Activated CD4-positive, CD25-positive, alpha-beta regulatory T cell (primary cell): ENCODE data around the gene PRSS21.

Experiments used
- DNase-seq, 4 experiments: peaks; one replicate each; lab custom pipeline; 2025; lab: John Stamatoyannopoulos, UW

The PRSS21 gene, protein sequence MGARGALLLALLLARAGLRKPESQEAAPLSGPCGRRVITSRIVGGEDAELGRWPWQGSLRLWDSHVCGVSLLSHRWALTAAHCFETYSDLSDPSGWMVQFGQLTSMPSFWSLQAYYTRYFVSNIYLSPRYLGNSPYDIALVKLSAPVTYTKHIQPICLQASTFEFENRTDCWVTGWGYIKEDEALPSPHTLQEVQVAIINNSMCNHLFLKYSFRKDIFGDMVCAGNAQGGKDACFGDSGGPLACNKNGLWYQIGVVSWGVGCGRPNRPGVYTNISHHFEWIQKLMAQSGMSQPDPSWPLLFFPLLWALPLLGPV

DNA sequence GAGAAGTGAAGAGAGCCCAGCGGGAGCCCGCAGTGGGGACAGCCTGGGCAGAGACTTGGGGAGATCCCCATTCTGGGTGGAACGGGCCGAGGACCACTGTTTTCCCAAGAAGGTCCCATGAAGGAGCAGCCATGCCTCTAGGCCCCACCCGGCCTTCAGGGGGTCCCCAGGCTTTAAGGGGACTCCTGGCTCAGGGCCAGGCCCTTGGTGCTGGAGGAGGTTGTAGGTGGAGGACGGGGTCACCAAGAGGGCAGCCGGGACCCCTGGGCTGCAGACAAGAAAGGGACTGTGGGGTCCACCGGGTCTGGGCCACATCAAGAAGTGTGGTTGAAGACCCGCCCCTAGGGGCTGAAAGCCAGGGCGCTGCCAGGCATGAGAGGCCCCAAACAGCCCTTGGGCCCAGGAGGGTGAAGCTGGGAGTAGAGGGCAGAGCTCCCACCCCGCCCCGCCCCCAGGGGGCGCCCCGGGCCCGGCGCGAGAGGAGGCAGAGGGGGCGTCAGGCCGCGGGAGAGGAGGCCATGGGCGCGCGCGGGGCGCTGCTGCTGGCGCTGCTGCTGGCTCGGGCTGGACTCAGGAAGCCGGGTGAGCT lies at the start of gene PRSS21:
Gene PRSS21 (plus strand): TSS at position 487 of the 589 bp plus-strand sequence. CDS start 32 bp downstream, at position 519.
- DNase-seq: no peak

DNA sequence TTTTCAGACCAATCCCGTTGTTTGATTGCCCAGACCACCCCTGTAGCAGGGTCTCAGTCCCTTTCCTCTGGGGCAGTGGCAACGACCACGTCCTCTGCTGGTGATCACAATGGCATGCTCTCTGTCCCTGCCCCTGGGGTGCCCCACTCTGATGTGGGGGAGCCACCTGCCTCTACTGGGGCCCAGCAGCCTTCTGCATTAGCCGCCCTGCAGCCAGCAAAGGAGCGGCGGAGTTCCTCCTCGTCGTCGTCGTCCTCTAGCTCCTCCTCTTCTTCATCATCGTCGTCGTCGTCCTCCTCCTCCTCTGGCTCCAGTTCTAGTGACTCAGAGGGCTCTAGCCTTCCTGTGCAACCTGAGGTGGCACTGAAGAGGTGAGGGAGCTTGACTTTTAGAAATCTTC lies 49.1 kb upstream of the PRSS21 start:
- no peak for DNase-seq

DNA sequence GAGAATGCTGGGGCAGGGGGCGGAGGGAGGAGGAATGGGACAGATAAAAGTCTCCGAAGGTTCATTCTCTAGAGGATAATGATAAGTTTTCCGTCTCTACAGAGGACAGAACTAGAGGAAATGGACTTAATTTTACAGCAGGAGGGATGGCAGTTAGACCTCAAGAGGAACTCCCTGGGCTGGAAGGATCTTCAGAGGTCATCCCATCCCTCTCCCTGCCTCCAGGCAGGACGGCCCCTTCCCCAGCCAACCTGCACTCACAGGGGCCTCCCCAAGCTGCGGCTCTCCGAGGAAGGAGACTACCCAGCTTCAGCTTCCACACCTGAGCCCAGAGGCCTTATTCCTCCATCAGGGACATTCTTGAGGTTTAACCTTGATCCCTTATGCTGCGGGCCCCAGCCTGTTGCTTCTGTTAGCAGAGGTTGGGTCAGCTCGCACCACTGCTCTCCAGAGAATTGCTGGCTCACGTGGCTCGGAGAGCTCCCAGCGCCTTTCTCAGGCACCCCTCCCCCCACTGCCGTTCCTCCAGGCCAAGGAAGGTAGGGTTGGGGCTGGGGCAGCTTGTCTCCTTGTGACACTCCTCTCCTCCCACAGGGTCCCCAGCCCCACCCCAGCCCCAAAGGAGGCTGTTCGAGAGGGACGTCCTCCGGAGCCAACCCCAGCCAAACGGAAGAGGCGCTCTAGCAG lies 48.5 kb upstream of the PRSS21 start:
- DNase-seq: no peak

DNA sequence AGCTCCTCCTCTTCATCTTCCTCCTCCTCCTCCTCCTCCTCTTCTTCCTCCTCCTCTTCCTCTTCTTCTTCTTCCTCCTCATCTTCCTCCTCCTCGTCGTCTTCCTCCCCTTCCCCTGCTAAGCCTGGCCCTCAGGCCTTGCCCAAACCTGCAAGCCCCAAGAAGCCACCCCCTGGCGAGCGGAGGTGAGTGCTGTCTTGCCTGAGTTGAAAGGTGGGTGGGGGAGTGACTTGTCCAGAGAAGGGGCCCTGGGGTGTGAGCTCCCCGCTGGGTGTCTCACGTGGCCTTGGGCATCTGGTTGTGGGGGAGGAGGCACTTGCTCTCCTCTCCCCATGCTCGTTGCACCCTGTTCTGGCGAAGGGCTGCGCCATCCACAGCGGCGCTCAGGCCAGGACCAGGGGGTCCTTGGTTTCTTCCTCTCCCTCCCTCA lies 47.9 kb upstream of the PRSS21 start:
- no peak for DNase-seq

DNA sequence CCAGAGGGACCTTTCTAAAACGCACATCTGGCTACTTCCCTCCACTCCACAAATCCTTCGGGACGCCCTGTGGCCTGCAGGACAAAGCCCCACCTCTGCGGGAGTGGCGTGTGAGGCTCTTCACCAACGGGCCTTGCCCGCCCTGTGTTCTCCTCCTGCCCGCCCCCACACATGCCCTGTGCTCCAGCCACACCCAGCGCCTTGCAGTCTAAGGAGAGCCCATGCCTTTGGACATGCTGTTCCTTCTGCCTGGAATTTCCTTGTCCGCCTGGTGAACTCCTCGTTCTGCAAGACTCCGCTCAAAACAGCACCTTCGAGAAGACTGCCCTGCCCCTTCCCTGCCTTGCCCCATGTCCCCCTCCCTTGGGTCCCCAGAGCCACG lies 47.4 kb upstream of the PRSS21 start:
- no peak for DNase-seq

DNA sequence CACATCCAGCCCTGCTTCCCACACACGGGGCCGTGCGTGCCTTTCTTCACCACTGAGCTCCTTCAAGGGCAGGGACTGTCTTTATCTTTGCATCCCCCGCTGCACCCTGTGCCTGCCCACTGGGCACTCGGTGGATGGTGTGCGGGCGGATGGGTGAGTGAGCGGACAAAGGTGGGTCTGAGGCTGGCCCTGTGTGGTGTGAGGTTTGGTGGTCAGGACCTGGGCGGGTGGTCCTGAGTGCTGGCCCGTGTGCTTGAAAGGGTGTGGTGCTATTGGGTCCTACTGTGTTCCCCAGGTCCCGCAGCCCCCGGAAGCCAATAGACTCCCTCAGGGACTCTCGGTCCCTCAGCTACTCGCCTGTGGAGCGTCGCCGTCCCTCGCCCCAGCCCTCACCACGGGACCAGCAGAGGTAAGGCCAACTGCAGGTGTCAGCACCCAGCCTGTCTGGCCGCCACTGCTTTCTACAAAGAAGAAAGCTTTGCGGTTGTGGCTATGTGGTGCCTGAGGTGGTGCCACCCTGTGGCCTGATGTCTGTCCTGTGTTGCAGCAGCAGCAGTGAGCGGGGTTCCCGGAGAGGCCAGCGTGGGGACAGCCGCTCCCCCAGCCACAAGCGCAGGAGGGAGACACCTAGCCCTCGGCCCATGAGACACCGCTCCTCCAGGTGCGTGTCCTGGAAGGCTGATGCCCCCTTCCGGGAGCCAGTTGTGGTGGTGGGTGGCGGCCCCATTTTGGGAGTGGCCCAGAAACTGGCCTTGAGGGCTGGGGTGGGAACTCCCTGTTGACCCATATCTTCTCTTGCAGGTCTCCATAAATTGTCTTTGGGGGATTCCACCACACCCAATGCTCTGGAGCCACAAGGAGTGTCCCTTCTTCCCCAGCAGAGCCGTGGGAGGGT lies 46.7 kb upstream of the PRSS21 start:
- no peak for DNase-seq

DNA sequence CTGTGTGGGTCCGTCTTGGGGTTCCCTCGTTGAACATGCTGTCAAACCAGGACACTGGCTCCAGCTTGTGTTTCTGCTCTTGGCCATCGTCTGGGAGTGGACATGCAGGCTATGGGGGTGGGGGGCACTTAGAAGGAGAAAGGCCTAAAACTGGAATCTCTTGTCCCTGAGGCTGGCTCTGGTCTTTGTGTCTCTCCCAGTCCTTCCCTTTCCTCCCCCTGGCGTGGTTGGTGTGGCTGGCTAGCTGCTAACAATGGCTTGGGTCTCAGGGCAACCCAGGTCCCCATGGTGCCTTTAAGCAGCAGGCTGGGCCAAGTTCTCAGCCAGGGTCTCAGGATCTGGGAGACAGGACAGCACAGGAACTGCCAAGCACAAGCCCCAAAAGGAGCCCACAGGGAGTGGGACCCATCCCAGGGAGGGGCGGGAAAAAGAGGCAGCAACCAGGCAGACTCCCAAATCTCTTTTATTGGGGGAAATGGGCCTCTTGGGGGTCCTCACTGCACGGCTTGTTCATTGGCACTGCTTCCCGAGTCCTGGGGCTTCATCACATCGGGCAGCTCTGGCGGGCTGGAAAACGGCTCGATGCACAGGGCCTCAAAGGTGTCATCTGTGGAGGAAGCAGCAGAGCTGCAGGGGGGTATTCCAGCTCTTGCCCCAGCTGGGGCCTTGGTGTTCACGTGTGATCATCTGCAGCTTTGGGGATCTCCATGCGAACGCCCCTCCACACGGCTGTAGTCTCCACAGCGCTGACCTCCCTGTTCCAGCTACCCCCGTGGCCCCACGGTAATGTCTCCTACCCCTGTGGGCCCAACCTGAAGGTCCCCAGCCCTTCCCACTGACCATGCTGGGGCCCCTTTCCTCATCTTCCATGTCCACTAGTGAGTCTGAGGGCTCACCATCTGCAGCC lies 45.3 kb upstream of the PRSS21 start:
- DNase-seq: no peak

DNA sequence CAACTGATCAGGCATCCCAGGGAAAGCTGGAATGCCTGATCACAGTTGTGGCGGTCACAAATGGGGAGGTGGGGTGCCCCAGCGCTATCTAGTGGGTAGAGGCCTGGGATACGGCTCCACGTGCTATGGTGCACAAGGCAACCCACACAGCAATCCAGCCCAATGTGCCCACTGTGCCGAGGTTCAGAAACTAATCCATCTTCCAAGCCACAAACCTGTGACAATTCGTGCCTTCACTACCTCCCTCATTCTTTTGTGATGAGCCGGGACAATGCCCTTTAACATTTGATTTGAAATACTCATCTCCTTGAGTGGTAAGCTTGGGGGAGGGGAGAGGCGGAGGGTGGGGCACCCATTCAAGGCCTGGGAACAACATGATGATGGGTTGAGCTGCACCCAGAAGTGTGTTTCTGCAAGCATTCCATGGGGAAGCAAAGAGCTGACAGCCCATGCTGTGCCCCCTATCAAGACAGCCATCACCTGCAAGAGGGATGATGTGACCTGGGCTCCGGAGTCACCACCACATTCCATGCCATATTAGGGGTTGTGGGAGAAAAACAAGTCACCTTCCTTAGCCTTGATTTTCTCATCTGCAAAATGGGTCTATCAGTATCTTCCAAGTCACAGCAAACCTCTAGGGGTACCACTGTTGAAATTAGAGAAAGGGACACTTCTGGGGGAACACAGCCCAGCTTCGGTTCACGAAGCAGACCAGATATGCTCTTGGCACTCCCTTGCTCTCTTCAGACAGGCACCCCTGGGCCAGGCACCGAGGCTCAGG lies 43.7 kb upstream of the PRSS21 start:
- DNase-seq: no peak

DNA sequence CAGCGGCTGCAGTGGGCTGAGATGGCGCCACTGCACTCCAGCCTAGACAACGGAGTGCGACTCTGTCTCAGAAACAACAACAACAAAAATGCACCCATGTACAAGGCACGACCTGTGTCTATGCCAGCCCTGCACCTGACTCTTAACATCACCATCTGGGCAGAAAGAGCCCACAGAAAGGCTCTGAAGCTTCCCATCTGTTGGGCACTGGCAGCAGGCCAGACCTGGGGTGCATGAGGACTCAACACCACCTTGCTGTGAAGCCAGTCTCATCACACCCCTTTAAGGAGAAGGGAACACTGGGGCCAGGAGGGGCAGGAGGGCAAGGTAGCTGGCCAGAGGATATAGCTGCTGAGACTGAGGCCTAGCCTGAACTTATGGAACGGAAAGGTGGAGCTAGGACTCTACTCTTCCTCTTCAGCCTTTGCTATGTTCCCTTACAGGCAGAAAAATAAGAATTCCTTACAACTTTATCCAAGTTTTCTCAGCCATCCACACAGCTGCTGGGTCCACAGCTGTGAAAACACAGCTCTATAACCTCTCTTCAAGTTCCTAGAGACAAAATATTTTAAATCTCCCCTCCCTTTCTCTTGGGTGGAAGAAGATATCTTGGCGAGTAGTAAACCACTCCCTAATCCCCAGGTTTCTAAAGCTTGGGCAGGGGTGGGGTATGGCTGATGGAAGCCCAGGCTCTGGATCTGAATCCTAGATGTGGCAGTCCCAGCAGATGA lies 42.7 kb upstream of the PRSS21 start:
- no peak for DNase-seq

DNA sequence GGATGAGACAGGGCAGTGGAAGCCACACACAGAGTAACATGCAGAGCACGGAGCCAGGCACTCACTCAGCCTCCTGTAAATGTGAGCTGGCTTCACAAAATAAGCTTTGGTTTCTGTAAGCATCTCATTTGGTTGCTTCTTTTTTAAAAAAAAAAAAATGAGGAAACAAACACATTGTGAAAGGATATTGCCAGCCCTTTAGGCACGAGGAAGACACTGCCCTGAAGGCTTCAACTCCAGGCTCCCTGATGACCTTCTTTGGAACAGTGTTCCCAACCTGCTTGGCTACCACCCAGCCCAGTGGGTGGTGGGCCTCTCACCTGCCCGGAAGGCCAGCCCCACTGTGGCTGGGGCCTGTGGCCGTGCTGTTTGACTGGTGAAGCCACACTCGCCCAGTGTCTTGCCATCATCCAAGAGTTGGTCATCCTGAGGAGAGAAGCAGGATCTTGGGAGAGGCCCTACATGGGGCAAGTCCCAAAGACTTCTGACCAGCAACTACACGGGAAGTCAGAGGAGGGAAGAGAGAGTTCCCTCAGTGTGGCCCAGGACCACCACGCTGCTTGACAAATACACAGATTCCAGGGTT lies 41.8 kb upstream of the PRSS21 start:
- DNase-seq: no peak

DNA sequence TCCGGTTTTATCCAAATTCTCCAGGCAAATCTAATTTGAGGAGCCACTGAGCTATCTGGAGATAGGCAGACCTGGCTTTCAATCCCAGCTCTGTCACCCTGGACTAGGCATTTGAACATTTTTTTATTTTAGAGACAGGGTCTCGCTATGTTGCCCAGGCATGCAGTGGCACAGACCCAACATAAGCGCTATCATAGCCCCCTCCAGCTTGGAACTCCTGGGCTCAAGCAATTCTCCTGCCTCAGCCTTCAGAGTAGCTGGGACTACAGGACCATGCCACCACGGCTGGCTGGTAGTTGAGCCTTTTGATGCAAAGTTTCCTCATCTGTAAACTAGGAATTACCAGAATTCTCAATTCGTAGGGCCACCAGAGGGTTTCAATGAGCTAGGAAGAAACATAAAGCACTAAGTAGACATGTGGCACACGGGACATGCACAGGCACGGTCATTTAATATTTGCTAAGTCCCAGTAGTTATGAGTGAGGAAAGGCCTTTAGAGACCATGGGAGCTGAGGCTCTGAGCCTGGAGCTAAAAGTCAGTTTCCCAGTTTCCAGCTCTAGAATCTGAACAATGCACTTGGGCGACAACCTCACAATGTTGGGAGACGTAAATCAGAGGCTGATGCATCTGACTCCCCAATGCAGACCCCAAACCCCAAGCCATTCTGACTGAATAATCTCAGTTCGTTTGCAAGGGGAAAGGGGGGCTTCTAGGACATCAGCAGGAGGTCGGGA lies 41.1 kb upstream of the PRSS21 start:
- DNase-seq: no peak

DNA sequence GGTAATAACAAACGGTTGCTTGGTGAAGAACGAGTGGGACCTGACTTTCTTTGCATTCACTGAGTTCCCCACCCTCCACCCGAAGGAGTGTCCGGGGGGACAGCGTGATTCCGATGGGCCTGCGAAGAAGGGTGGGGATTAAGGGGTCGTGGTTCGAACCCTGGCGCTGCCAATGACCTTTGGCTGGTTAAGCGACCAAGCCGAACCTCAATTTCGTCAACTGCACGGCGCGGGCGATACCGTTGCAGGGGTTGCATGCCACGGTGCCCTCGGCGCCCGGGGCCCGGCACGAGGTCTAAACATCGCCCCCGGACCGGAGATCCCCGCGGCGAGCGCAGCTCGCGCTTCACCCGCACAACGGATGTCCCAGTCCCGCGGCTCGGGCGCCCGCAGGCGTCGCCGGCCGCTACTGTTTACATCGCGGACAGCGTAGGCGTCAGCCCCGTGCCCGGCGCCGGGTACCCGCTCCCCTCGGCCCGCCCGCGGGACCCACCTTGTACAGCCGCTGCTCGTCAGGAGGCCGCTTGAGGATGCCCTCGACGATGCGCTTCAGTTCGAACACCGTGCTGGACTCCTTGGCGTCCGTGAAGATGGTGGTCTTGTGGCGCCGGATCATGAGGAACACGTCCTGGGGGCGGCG lies 40.4 kb upstream of the PRSS21 start:
- DNase-seq: no peak

DNA sequence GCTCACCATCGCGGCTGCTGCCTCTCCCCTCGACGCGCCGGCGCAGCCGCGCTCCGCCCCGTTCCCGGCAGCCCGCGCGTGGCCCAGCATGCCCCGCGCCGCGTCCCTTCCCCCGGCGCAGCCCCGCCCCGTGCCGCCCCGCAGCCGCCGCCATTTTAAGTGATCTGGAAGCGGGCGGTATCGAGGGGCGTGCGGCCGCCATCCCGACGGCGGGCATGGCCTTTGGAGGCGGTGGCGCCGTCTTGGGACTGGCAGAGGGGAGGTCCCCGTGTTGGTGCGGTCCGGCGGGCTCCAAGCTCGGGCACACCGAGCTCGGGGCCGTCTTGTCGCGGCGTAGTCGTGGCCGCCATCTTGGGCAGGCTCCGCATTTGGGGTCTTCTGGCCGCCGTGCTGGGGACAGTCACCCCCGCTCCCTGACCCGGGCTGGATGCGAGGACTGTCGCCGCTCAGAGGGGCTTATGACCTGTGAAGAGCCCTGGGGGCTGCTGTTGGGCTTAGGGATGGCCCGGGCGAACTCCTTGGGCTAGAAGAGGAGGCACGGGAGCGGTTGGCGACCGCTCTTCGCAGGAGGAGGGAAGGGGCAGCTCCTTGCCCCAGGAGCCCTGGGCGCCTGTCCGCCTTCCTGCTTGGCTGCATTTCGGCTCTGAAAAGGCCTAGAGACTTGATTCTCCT lies 39.7 kb upstream of the PRSS21 start, which contains the start of gene ELOB:
Gene ELOB (minus strand): TSS at position 50 of the 672 bp plus-strand sequence. CDS start 41 bp downstream, at position 9.
- DNase-seq: peak; percentile 77 to 88 (median 84)

DNA sequence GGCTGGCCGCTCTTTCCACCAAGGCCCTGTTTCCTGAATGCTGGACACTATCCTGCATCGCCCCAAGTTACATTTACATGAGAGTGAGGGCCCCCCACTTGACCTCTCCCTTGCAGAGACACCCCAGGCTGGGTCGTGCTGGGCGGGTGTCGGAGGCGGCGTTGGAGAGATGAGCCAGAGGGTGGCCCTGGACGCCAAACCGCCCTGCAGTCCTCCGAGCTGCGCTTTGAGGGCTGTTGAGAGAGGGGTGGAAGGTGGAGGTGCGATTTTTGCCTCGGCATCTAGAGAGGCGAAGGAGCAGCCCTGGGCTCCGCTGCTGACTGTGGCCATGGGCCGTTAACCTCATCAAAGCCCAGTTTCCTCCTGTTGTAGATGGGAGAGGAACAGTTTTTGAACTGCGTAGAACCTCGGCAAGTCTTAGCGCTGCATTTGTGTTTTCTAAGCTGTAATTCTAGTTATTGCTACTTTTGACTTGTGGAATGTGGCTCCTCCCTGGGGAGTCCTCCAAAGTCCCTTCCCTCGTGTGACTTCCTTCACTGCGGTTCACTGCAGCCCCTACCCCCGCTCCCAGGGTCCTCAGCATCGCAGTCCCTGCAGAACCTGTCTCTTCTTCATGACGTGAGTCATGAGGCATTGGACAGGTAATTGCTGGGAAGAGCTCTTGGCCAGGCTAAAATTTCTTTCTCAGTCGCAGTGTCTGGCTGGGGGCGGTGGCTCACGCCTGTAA lies 39.0 kb upstream of the PRSS21 start:
- peak in 1 of 4 experiments; percentile 41 for DNase-seq

DNA sequence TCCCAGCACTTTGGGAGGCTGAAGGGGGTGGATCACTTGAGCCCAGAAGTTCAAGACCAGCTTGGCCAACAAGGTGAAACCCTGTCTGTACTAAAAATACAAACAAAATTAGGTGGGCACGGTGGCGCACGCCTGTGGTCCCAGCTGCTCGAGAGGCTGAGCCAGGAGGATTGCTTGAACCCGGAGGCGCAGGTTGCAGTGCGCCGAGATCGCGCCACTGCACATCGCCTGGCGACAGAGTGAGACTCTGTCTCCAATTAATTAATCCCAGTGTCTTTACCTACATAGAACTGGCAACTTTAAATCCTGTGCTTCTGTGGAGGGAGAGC lies 38.4 kb upstream of the PRSS21 start:
- DNase-seq: no peak

DNA sequence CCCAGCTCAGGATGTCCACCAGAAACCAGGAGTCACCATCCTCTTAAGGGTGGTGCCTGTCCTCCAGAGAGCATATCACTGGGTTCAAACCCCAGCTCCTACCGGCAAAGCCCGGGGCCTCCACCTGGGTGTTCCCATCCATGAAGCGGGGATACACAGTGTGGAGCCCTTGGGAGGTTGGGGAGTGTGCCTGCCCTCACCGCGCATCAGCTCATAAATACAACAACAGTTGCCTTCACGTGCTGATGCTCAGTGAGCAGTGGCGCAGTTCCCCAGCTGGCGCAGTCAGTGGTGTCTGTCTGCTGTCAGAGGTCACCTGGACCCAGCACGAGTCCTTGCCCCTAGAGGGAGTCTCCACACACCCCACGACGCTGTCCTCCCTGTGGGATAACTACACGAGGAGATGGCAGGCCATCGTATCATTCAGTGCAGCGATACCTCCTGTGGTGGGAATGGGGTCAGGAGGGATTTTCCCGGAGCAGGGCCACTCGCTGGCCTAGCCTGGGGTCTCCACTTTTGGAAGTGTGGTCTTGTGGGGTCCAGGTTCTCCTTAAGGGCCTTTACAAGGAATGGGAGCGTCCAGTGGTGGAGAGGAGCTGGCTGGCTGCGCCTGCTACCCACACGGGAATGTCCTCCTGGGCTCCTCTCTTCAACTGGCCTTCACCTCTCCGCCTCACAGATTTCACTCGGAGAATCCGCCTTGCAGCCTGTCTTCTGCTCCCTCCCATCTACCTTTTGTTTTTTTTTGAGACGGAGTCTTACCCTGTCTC lies 37.7 kb upstream of the PRSS21 start:
- DNase-seq: no peak
